Colonic mucosa (tissue), 4 donors: ENCODE results near the gene STK33. TPM values are rescaled to one million over a fixed set of nuclear protein-coding genes. Genes with fewer than 3 reads are reported as not detected.

Source experiments
- DNase-seq: peaks from one replicate; pipeline ENCODE4 v3.0.0-alpha.2; 2020
- H3K27ac ChIP-seq: fragments of 200-600 bp; one replicate; pipeline ENCODE4 v1.8.0; 2021
- H3K27me3 ChIP-seq: fragments of 200-600 bp; one replicate; pipeline ENCODE4 v1.8.0; 2021
- H3K36me3 ChIP-seq: fragments of 200-600 bp; one replicate; pipeline ENCODE4 v1.8.0; 2021
- H3K4me1 ChIP-seq: fragments of 200-600 bp; one replicate; pipeline ENCODE4 v1.8.0; 2021; ENCODE audit warnings: mild to moderate bottlenecking
- H3K4me3 ChIP-seq: fragments of 200-600 bp; one replicate; pipeline ENCODE4 v1.8.0; 2021
- H3K9ac ChIP-seq, 2 donors: one replicate each; pipeline ENCODE4 v1.7.0; 2013; ENCODE audit warnings: control low read depth in 2 of 2, low read depth in 2 of 2, low read length in 2 of 2
- H3K9me3 ChIP-seq: fragments of 200-600 bp; one replicate; pipeline ENCODE4 v1.8.0; 2021
- intact Hi-C: fragments of 100-400 bp; cut with DNase I; formaldehyde crosslinking; loops from one replicate; pipeline ENCODE4 v1.14.1; 2022
- total RNA-seq, 2 donors: library from RNA; stranded (reverse); fragmentation: NEBNext Ultra II Directional in 1 of 2; extraction: Animal tissue kit (Norgen Biotek cat#: 25700) in 1 of 2; gene quantifications; one replicate each; pipeline ENCODE4 v1.2.1, GENCODE V29; 2021
- TF ChIP-seq, protein P1 (sequence below): fragments of 200-600 bp; IDR thresholded peaks from one replicate; pipeline ENCODE4 v1.8.0; 2022; ENCODE audit warnings: antibody characterized with exemption, mild to moderate bottlenecking
- donor health status: healthy.
- donor health status: DM: no; HTN: no; CAD: no.
- donor health status: DM: no; HTN: no; CAD: no.

STK33 gene
- total RNA-seq, 2 donors from 2014 or later: 3.7 to 4.1 TPM

DNA sequence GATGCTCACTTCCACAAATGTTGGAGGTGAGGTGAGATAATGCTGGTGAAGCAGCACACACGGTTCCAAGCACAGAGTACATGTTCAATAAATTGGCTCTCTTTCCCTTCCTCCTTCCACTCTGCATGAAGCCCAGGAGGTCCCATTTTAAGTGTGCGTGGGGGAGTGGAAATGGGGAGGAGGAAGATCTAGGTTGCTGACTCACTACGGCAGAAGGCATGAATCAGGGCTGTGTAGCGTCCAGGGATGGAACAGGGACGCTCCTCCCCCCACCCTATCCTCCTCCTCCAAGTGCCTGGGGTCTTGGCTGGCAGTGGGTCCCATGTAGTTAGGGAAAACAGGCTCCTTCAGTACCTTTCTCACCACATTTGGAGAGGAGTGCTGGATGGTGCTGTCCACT, 44.3 kb upstream of the STK33 start:
- H3K27me3 ChIP-seq: no peaks in the 10 kb centered on the region
- no peaks in the 10 kb centered on the region for H3K36me3 ChIP-seq
- H3K4me1 ChIP-seq: no peaks in the 10 kb centered on the region
- no peak overlapping the region for H3K4me3 ChIP-seq
- no peak overlapping the region for H3K9ac ChIP-seq
- H3K9me3 ChIP-seq: no peaks in the 10 kb centered on the region
- DNase-seq: no peak
- intact Hi-C loops: no loop called here
- H3K27ac ChIP-seq: no peak overlapping the region
- TF ChIP-seq, protein P1, sequence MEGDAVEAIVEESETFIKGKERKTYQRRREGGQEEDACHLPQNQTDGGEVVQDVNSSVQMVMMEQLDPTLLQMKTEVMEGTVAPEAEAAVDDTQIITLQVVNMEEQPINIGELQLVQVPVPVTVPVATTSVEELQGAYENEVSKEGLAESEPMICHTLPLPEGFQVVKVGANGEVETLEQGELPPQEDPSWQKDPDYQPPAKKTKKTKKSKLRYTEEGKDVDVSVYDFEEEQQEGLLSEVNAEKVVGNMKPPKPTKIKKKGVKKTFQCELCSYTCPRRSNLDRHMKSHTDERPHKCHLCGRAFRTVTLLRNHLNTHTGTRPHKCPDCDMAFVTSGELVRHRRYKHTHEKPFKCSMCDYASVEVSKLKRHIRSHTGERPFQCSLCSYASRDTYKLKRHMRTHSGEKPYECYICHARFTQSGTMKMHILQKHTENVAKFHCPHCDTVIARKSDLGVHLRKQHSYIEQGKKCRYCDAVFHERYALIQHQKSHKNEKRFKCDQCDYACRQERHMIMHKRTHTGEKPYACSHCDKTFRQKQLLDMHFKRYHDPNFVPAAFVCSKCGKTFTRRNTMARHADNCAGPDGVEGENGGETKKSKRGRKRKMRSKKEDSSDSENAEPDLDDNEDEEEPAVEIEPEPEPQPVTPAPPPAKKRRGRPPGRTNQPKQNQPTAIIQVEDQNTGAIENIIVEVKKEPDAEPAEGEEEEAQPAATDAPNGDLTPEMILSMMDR: no peak

DNA sequence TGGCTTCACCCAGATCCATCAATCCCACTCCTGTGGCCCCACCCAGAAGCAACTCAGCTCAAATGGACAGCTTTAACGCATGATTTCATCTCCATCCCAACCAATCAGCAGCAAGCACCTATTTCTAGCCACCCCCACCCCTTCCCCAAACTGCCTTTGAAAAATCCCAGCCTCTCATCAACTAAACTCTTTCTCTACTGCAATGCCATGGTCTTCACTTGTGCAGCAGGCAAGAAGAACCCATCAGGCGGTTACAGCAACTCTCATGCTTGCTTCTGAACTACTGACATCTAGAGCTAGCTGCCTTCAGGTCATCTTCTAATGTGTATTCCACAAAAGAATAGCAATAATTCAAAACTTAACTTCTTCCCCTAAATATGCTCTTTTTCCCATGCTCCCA, 42.1 kb upstream of the STK33 start:
- Histone ChIP-seq H3K9me3 (no peaks in the 10 kb centered on the region), H3K27ac (no peak overlapping the region), H3K27me3 (no peaks in the 10 kb centered on the region), H3K4me3 (no peak overlapping the region), H3K36me3 (no peaks in the 10 kb centered on the region), H3K4me1 (no peaks in the 10 kb centered on the region), H3K9ac (no peak overlapping the region)
- TF ChIP-seq, protein P1: no peak
- intact Hi-C loops: no loop called here
- DNase-seq: no peak

DNA sequence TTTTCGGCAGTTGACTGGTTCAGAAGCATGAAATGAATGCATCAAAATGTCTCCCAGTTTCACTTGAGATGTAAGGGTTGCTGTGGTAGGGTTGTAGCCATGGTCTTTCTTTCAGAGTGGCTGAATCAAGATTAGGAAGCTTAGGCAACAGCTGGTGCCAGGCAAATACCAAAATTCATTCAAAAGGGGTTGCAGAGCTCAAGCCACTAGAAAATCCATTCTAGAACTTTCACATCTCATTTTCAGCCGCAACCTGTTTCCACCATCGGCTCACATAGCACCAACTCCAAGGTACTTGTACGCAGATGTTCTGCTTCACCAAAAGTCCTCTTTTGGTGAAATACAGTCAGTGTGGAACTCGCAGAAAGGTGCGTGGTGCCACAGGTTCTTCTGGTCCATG, 40.5 kb upstream of the STK33 start:
- H3K9ac ChIP-seq: no peak overlapping the region
- intact Hi-C loops: no loop called here
- H3K27me3 ChIP-seq: no peaks in the 10 kb centered on the region
- H3K36me3 ChIP-seq: no peaks in the 10 kb centered on the region
- H3K9me3 ChIP-seq: no peaks in the 10 kb centered on the region
- H3K4me3 ChIP-seq: no peak overlapping the region
- H3K27ac ChIP-seq: no peak overlapping the region
- H3K4me1 ChIP-seq: no peaks in the 10 kb centered on the region
- DNase-seq: no peak
- TF ChIP-seq, protein P1: no peak

DNA sequence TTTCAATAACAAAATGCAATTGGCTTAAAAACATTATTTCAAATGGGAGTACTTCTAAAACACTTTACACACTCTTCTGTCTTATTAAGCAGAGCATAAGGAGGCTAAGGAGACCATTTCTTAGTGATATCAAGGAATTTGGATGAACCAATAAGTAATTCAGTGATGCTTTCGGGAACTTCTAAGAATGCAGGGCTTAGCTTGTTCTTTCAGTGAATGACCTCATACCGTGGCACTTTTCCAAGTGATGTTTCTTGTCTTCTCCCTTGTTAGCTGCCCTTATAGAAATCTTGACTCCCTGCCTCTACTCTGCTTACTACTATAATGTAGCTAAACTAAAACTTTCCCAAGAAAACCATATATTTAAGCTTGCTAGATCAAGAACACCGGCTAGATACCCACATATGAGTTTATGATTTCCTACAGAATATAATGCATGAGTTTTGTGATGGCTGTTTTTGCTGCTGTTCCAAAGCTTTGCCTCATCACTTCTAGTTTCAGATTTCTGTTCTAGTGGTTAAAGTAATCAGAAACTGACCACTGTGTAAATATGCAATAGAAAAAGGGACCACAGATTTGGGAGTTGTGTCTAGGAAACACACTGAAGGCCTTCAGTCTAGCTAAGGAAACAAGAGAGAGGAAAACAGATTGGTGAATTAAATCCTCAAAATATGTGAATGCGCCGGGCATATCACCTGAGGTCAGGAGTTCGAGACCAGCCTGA, 37.5 kb upstream of the STK33 start:
- intact Hi-C loops: no loop called here
- peak; percentile 22 for DNase-seq
- Histone ChIP-seq H3K9me3 (no peaks in the 10 kb centered on the region), H3K4me1 (no peaks in the 10 kb centered on the region), H3K4me3 (no peak overlapping the region), H3K9ac (no peak overlapping the region), H3K36me3 (no peaks in the 10 kb centered on the region), H3K27me3 (peaks cover 3% of the 10 kb centered on the region), H3K27ac (no peak overlapping the region)
- TF ChIP-seq, protein P1: no peak

DNA sequence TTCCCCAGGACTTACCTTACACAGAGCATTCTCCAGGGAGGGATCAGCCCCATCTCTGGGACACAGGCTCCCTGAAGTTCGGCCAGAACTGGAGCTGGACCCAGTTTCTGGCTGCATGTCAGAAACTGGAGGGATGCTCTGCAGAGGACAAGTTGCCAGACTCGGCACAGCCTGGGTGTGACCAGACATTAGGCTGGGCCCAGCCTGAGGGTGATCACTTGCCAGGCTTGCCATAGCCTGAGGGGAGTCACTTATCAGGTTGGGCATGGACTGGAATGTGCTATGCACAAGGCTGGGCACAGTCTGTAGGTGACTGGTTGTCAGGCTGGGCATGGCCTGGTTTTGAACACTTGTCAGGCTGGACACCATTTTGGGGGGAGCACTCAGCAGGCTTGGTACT, 30.7 kb upstream of the STK33 start:
- TF ChIP-seq, protein P1: no peak
- H3K9me3 ChIP-seq: no peaks in the 10 kb centered on the region
- DNase-seq: no peak
- no peak overlapping the region for H3K9ac ChIP-seq
- H3K4me1 ChIP-seq: no peaks in the 10 kb centered on the region
- no peak overlapping the region for H3K27ac ChIP-seq
- no peak overlapping the region for H3K4me3 ChIP-seq
- intact Hi-C loops: no loop called here
- H3K36me3 ChIP-seq: no peaks in the 10 kb centered on the region
- H3K27me3 ChIP-seq: peaks cover 3% of the 10 kb centered on the region
